GM12878 (cell line): ENCODE measurements around the gene COL2A1. TPM values are rescaled to one million over a fixed set of nuclear protein-coding genes. Genes with fewer than 3 reads are reported as not detected.

ENCODE experiments used
- ATAC-seq: fragments of 200-7000 bp; cut with Tn5 transposase; 3 replicates; pipeline ENCODE4 v1.9.1; 2020; ENCODE audit warnings: mild to moderate bottlenecking, moderate library complexity
- BruUV-seq: library from RNA; stranded (reverse); fragments of 400-500 nt; replicated peaks from 2 replicates; lab custom pipeline; 2021; lab: Mats Ljungman, UMichigan
- CTCF ChIA-PET: fragments of 300-600 bp; sonication (Branson Sonifier 250); formaldehyde crosslinking; extraction: SDS; loops from one replicate; lab custom pipeline; 2021; ENCODE audit warnings: inconsistent platforms; lab: Yijun Ruan, JAX
- POLR2A ChIA-PET: fragments of 350-600 bp; formaldehyde crosslinking; extraction: SDS; loops from one replicate; lab custom pipeline; 2021; ENCODE audit warnings: inconsistent platforms; lab: Charles Lee
- RAD21 ChIA-PET: fragments of 300-600 bp; sonication (Branson Sonifier 250); formaldehyde crosslinking; loops from one replicate; lab custom pipeline; 2023; ENCODE audit warnings: antibody characterized with exemption; ENCODE audit not compliant: unreplicated experiment; lab: Charles Lee
- SMC1A ChIA-PET: fragments of 300-600 bp; sonication (Branson Sonifier 250); formaldehyde crosslinking; loops from one replicate; lab custom pipeline; 2023; ENCODE audit not compliant: unreplicated experiment, uncharacterized antibody; lab: Charles Lee
- DNase-seq: peaks from one replicate; pipeline ENCODE4 v3.0.0-alpha.2; 2011; ENCODE audit warnings: low read depth, low spot score
- FAIRE-seq: peaks from 3 replicates; lab custom pipeline; 2011; peaks lifted over from hg19 to GRCh38; lab: Jason Lieb, UNC
- H2AFZ ChIP-seq: 2 replicates; pipeline ENCODE4 v1.6.0; 2011; ENCODE audit warnings: low read depth, low read length, control low read depth; ENCODE audit not compliant: control insufficient read depth
- H3K27ac ChIP-seq: 2 replicates; pipeline ENCODE4 v1.5.1; 2011; ENCODE audit warnings: control low read depth; ENCODE audit not compliant: control insufficient read depth, insufficient read depth
- H3K27me3 ChIP-seq, 2 experiments: replicated peaks in 1 of 2; 2 replicates each; pipeline versions ENCODE4 v1.6.0 to v1.6.1; 2011; ENCODE audit warnings: low read length in 1 of 2; ENCODE audit not compliant: control insufficient read depth in 2 of 2, insufficient read depth in 2 of 2
- H3K36me3 ChIP-seq, 2 experiments: 2 replicates each; pipeline ENCODE4 v1.5.1; 2011; ENCODE audit warnings: low read length in 1 of 2; ENCODE audit not compliant: control insufficient read depth in 2 of 2, insufficient read depth in 2 of 2
- H3K4me1 ChIP-seq: 2 replicates; pipeline ENCODE4 v1.6.1; 2011; ENCODE audit warnings: mild to moderate bottlenecking, low read length, moderate library complexity, mixed read lengths; ENCODE audit not compliant: control insufficient read depth, insufficient read depth
- H3K4me2 ChIP-seq: 2 replicates; pipeline ENCODE4 v1.6.0; 2011; ENCODE audit warnings: control low read depth; ENCODE audit not compliant: control insufficient read depth, insufficient read depth
- H3K4me3 ChIP-seq: fragments of 200-600 bp; sonication (generic); 2 replicates; pipeline ENCODE4 v1.5.1; 2016
- H3K79me2 ChIP-seq: 2 replicates; pipeline ENCODE4 v1.6.0; 2011; ENCODE audit warnings: low read length; ENCODE audit not compliant: control insufficient read depth, insufficient read depth
- H3K9ac ChIP-seq: 2 replicates; pipeline ENCODE4 v1.8.0; 2011; ENCODE audit warnings: low read length, control low read depth, mixed read lengths; ENCODE audit not compliant: control insufficient read depth, insufficient read depth
- H3K9me3 ChIP-seq: replicated peaks from 3 replicates; pipeline ENCODE4 v1.5.1; 2011; ENCODE audit warnings: mild to moderate bottlenecking, low read length; ENCODE audit not compliant: control insufficient read depth, insufficient read depth
- H4K20me1 ChIP-seq: 2 replicates; pipeline ENCODE4 v1.6.0; 2011; ENCODE audit not compliant: control insufficient read depth, insufficient read depth
- BHLHE40 ChIP-seq, 2 experiments: fragments of 450-650 bp in 1 of 2; IDR thresholded peaks; 2 replicates each; pipeline ENCODE4 v1.6.1; 2011 to 2017; ENCODE audit warnings: low read depth in 2 of 2, borderline replicate concordance in 1 of 2, improper control_type of control experiment in 1 of 2, low read length in 1 of 2, mild to moderate bottlenecking in 1 of 2
- JUNB ChIP-seq: IDR thresholded peaks from 2 replicates; pipeline ENCODE4 v1.6.1; 2016; ENCODE audit warnings: antibody characterized with exemption, mild to moderate bottlenecking
- JUND ChIP-seq: IDR thresholded peaks from 2 replicates; pipeline ENCODE4 v1.6.1; 2012; ENCODE audit warnings: low read depth, mild to moderate bottlenecking, low read length, improper control_type of control experiment, moderate library complexity
- KAT2A ChIP-seq: conservative IDR thresholded peaks from 2 replicates; pipeline ENCODE4 v1.6.1; 2011; ENCODE audit warnings: low read depth, low read length; ENCODE audit not compliant: control insufficient read depth
- MYB ChIP-seq: fragments of 150-350 bp; IDR thresholded peaks from 2 replicates; pipeline ENCODE4 v1.6.1; 2014; ENCODE audit warnings: mild to moderate bottlenecking, low read depth, low read length, borderline replicate concordance
- POLR2AphosphoS2 ChIP-seq: IDR thresholded peaks from 2 replicates; pipeline ENCODE4 v1.6.1; 2011; ENCODE audit warnings: low read depth, mild to moderate bottlenecking, low read length, improper control_type of control experiment, moderate library complexity
- SIN3A ChIP-seq: IDR thresholded peaks from 2 replicates; pipeline ENCODE4 v1.6.1; 2012; ENCODE audit warnings: low read depth, low read length, improper control_type of control experiment
- ZNF217 ChIP-seq: fragments of 450-650 bp; IDR thresholded peaks from 2 replicates; pipeline ENCODE4 v1.6.1; 2017; ENCODE audit warnings: antibody characterized with exemption, mild to moderate bottlenecking
- ZSCAN29 ChIP-seq: fragments of 450-650 bp; IDR thresholded peaks from 2 replicates; pipeline ENCODE4 v1.6.1; 2017; ENCODE audit warnings: mild to moderate bottlenecking, moderate library complexity
- WGBS: methylation state at CpG from one replicate; pipeline ENCODE4 v1.1.6; 2016; ENCODE audit warnings: low lambda C conversion rate; ENCODE audit not compliant: insufficient replicate concordance, insufficient coverage; ENCODE audit errors: missing lambda C conversion rate; 5-methylcytosine and 5-hydroxymethylcytosine counted together
- in situ Hi-C: fragments of 300-500 bp; cut with MboI; formaldehyde crosslinking; loops from 9 replicates; pipeline ENCODE4 v1.14.3; 2018; ENCODE audit warnings: mixed read lengths
- intact Hi-C: fragments of 100-400 bp; cut with micrococcal nuclease; formaldehyde crosslinking; loops from one replicate; pipeline ENCODE4 v1.14.2; 2022; ENCODE audit not compliant: unreplicated experiment
- polyA plus RNA-seq, 11 experiments: library from polyadenylated mRNA; depleted of rRNA in 4 of 11; unstranded in 6 of 11; stranded (reverse) in 5 of 11; fragments of >200 nt; fragmentation: Nextera tagmentation in 4 of 11; fragmentation: Illumina TruSeq in 1 of 11; extraction: Ambion mirVana in 4 of 11; extraction: Trizol in 1 of 11; gene quantifications; 1 replicate in 1 of 11; 2 replicates in 10 of 11; pipeline versions ENCODE4 v1.2.1 to v1.2.3, GENCODE V29; 2011 to 2016; ENCODE audit warnings: inconsistent platforms in 2 of 11, missing spikeins in 2 of 11, low read depth in 1 of 11
- total RNA-seq, 4 experiments: library from RNA; depleted of rRNA in 3 of 4; stranded (reverse); fragments of >200 nt in 3 of 4; fragmentation: Illumina TruSeq in 1 of 4; extraction: Trizol in 1 of 4; gene quantifications; 2 replicates each; pipeline versions ENCODE4 v1.2.1 to v1.2.3, GENCODE V29; 2013 to 2021
- TF ChIP-seq, protein P1 (sequence below): fragments of 450-650 bp; IDR thresholded peaks from 2 replicates; pipeline ENCODE4 v1.6.1; 2017; ENCODE audit warnings: low read depth, mild to moderate bottlenecking, moderate library complexity
- TF ChIP-seq, protein P2 (sequence below): IDR thresholded peaks from 2 replicates; pipeline ENCODE4 v1.6.1; 2012; ENCODE audit warnings: low read length, inconsistent platforms

The COL2A1 gene
- total and polyA plus RNA-seq, 10 of the 15 experiments (the other 5 are each of a cell fraction or from before 2014, with no cell fraction given) = 0.06 to 0.67 (median 0.19) TPM; not detected in 1

DNA sequence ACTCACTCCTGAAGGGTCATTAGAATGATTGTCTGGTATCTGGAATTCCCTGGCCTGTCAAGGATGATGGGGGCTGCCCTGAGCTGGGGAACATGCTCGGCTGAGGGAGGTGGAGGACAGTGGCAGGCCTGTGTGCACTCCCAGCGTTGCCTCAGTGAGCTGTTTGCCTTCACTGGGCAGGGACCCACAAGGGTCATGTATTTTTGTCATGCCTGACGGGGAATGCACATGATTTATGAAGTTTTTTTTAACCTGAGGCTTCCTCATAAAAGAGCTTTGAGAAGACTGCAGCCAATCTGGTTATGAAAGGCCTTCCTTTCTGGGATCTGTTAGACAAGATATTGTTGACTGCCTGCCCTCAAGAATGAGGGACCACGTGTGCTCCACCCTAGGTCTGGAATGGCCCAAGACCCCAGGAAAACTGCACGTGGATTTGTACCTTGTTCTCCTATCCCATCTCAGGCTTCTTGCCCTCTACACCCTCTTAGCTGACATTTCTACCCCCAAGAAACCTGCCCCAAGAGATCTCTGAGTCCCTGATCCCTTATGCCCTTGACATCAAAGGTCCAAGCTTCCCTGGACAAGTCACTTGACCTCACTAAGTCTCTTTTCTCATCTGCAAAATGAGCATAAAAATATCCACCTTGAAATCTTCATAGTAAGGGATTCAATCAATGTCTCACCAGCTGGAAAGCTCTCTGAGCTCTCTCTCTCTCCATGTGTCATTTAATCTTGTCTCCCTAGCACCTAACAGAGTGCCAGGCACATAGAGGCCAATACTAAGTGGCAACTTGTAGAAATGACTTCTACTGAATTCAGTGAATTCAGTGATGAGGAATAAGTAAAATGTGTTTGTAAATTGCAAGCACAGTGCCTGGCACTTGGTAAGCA is 24.5 kb upstream of the COL2A1 start (continued):
- TF ChIP-seq ZSCAN29 (no peak), SIN3A (no peak), POLR2AphosphoS2 (no peak), ZNF217 (no peak), JUND (no peak), MYB (no peak), JUNB (no peak)
- TF ChIP-seq, protein P1, sequence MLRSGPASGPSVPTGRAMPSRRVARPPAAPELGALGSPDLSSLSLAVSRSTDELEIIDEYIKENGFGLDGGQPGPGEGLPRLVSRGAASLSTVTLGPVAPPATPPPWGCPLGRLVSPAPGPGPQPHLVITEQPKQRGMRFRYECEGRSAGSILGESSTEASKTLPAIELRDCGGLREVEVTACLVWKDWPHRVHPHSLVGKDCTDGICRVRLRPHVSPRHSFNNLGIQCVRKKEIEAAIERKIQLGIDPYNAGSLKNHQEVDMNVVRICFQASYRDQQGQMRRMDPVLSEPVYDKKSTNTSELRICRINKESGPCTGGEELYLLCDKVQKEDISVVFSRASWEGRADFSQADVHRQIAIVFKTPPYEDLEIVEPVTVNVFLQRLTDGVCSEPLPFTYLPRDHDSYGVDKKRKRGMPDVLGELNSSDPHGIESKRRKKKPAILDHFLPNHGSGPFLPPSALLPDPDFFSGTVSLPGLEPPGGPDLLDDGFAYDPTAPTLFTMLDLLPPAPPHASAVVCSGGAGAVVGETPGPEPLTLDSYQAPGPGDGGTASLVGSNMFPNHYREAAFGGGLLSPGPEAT = no peak

DNA sequence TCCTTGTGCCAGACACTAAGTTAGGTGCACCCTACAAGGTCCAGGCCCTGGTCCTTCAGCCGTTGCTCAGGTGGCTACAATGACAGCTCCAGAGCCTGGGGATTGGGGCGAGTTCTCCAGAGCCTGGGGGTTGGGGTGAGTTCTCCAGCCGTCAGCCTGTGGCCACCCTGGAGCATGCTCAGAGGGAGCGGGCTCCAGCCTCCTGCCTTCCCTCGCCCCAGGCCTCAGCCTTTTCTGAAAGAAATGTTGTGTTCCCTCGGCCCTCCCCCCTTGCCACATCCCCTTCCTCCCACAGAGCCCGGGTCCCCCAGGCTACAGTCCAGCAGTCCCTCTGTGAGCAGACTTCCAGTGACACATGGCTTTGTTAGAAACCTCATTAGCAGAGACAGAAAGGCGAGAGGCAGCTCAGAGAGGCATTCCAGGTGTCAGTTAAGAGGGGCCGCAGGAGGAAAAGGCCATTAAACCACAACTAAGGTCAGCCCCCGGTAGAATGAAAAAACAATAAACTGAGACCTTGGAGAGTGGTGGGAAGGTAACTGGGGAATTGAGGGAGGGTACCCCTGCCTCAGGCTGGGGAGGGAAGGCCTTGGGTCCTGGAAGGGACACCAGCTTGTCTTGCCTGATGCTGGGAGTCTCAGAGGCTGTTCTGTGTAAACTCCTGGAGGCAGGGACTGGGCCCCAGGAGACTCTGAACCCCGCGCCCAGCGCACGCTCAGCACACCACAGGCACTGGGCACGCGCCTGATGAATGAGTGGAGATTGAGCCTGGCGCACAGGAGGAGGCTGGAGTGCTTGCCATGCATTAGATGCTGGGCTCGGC is 23.1 kb upstream of the COL2A1 start:
- ChIA-PET RAD21 (no interaction called here), POLR2A (no interaction called here)

More for the DNA sequence above, 23.1 kb upstream of the COL2A1 start:
- H3K4me1 ChIP-seq = no peaks in the 10 kb centered on the region
- no peak for DNase-seq
- H3K27me3 ChIP-seq = peaks cover 2% of the 10 kb centered on the region in 2 experiments; a peak in 2 of 4 replicates
- H2AFZ ChIP-seq = no peak overlapping the region
- H3K9ac ChIP-seq = no peak overlapping the region
- no peaks in the 10 kb centered on the region; the same call in 1 of the 2 replicates for H4K20me1 ChIP-seq
- H3K79me2 ChIP-seq = no peaks in the 10 kb centered on the region
- no peak for FAIRE-seq
- no peak for TF ChIP-seq KAT2A
- TF ChIP-seq, protein P2, sequence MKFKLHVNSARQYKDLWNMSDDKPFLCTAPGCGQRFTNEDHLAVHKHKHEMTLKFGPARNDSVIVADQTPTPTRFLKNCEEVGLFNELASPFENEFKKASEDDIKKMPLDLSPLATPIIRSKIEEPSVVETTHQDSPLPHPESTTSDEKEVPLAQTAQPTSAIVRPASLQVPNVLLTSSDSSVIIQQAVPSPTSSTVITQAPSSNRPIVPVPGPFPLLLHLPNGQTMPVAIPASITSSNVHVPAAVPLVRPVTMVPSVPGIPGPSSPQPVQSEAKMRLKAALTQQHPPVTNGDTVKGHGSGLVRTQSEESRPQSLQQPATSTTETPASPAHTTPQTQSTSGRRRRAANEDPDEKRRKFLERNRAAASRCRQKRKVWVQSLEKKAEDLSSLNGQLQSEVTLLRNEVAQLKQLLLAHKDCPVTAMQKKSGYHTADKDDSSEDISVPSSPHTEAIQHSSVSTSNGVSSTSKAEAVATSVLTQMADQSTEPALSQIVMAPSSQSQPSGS = no peak
- no peak for TF ChIP-seq SIN3A
- TF ChIP-seq BHLHE40 (IDR thresholded peaks at IDR 0.05; ENCODE audit: borderline replicate concordance in 1 of 2, low read depth in 2 of 2, low read length in 1 of 2) = no peak
- BruUV-seq = no TSS peak
- H3K27ac ChIP-seq = no peak overlapping the region
- 40% methylated on average over 18 of the region's 18 CpGs for WGBS
- intact Hi-C loops (no loop called here), in situ Hi-C loops (no loop called here)
- no peak overlapping the region for H3K4me2 ChIP-seq
- no peaks in the 10 kb centered on the region for H3K36me3 ChIP-seq
- H3K4me3 ChIP-seq = no peak overlapping the region
- ChIA-PET SMC1A (no interaction called here), CTCF (no interaction called here)
- no peak for ATAC-seq
- no peaks in the 10 kb centered on the region for H3K9me3 ChIP-seq
